ENCODE data around the gene RABGEF1. TPM values are rescaled to one million over a fixed set of nuclear protein-coding genes. Genes with fewer than 3 reads are reported as not detected.

The RABGEF1 gene
- total and polyA plus RNA-seq, 2 donors (not counting 1 experiment from before 2014, with no cell fraction given) = 27.9 to 31.0 TPM

GRCh38 chr7:66698652-66699205 lies 41.8 kb upstream of the RABGEF1 start:
- H3K4me3 ChIP-seq (ENCODE audit: control extremely low read depth in 1 of 5, extremely low read depth in 1 of 5, insufficient read depth in 1 of 5, low read depth in 2 of 5, low read length in 4 of 5) = no peak overlapping the region
- H3K9me3 ChIP-seq (ENCODE audit: control extremely low read depth in 1 of 3, control insufficient read depth in 2 of 3, insufficient read depth in 1 of 3, low read length in 2 of 3) = no peaks in the 10 kb centered on the region
- CTCF ChIA-PET = no interaction called here
- no peak overlapping the region for H3K27ac Mint-ChIP-seq
- H3K27me3 Mint-ChIP-seq = no peaks in the 10 kb centered on the region
- peaks cover 6% of the 10 kb centered on the region for H3K79me2 ChIP-seq (ENCODE audit: control insufficient read depth, insufficient read depth, low read length)
- no peak overlapping the region for H3K9ac ChIP-seq (ENCODE audit: low read length)
- H3K4me3 Mint-ChIP-seq = no peak overlapping the region
- H3K9me3 Mint-ChIP-seq (ENCODE audit: insufficient read depth) = no peaks in the 10 kb centered on the region
- no peak overlapping the region for H3K27ac ChIP-seq (ENCODE audit: low read length in 2 of 2)
- POLR2A ChIA-PET = no interaction called here
- H3K4me1 ChIP-seq (ENCODE audit: control insufficient read depth in 2 of 2, insufficient read depth in 2 of 2, low read length in 2 of 2) = no peaks in the 10 kb centered on the region
- no peak overlapping the region for H2AFZ ChIP-seq (ENCODE audit: insufficient read depth, low read depth, low read length, poor library complexity, severe bottlenecking)
- H3K36me3 ChIP-seq (replicated peaks in 1 of 2; ENCODE audit: control extremely low read depth in 1 of 2, control insufficient read depth in 1 of 2, extremely low read depth in 1 of 2, insufficient read depth in 2 of 2, low read length in 1 of 2) = no peaks in the 10 kb centered on the region
- no peak overlapping the region for H3K4me2 ChIP-seq (replicated peaks; ENCODE audit: low read depth, low read length, poor library complexity, severe bottlenecking)
- no peaks in the 10 kb centered on the region for H3K4me1 Mint-ChIP-seq
- intact Hi-C loops (cut with micrococcal nuclease) = no loop called here
- ATAC-seq (ENCODE audit: low read depth) (no peak), DNase-seq (no peak)
- TF ChIP-seq CTCF (IDR thresholded peaks at IDR 0.05) (no peak), EZH2 (IDR thresholded peaks at IDR 0.05; ENCODE audit: borderline replicate concordance, insufficient read depth, low read depth, low read length, poor library complexity, severe bottlenecking) (no peak)
- WGBS (ENCODE audit: insufficient coverage) = 92% methylated on average over 10 of the region's 10 CpGs
- no peaks in the 10 kb centered on the region for H4K20me1 ChIP-seq (ENCODE audit: control insufficient read depth, insufficient read depth, low read length, poor library complexity, severe bottlenecking)
- H3K27me3 ChIP-seq (replicated peaks in 1 of 4; ENCODE audit: control extremely low read depth in 1 of 4, control insufficient read depth in 3 of 4, insufficient read depth in 4 of 4, low read length in 3 of 4) = no peaks in the 10 kb centered on the region

GRCh38 chr7:66699998-66700397 lies 40.5 kb upstream of the RABGEF1 start:
- WGBS (ENCODE audit: insufficient coverage) = 97% methylated on average over 6 of the region's 6 CpGs
- Histone ChIP-seq H3K9ac (ENCODE audit: low read length) (no peak overlapping the region), H4K20me1 (ENCODE audit: control insufficient read depth, insufficient read depth, low read length, poor library complexity, severe bottlenecking) (no peaks in the 10 kb centered on the region), H3K9me3 (ENCODE audit: control extremely low read depth in 1 of 3, control insufficient read depth in 2 of 3, insufficient read depth in 1 of 3, low read length in 2 of 3) (no peaks in the 10 kb centered on the region), H3K4me3 (ENCODE audit: control extremely low read depth in 1 of 5, extremely low read depth in 1 of 5, insufficient read depth in 1 of 5, low read depth in 2 of 5, low read length in 4 of 5) (no peak overlapping the region), H2AFZ (ENCODE audit: insufficient read depth, low read depth, low read length, poor library complexity, severe bottlenecking) (no peak overlapping the region), H3K27me3 (replicated peaks in 1 of 4; ENCODE audit: control extremely low read depth in 1 of 4, control insufficient read depth in 3 of 4, insufficient read depth in 4 of 4, low read length in 3 of 4) (no peaks in the 10 kb centered on the region), H3K4me1 (ENCODE audit: control insufficient read depth in 2 of 2, insufficient read depth in 2 of 2, low read length in 2 of 2) (no peaks in the 10 kb centered on the region), H3K27ac (ENCODE audit: low read length in 2 of 2) (no peak overlapping the region), H3K79me2 (ENCODE audit: control insufficient read depth, insufficient read depth, low read length) (no peaks in the 10 kb centered on the region), H3K4me2 (replicated peaks; ENCODE audit: low read depth, low read length, poor library complexity, severe bottlenecking) (no peak overlapping the region), H3K36me3 (replicated peaks in 1 of 2; ENCODE audit: control extremely low read depth in 1 of 2, control insufficient read depth in 1 of 2, extremely low read depth in 1 of 2, insufficient read depth in 2 of 2, low read length in 1 of 2) (no peaks in the 10 kb centered on the region)
- no peak for DNase-seq
- intact Hi-C loops (cut with micrococcal nuclease) = no loop called here
- H3K4me3 Mint-ChIP-seq = no peak overlapping the region
- no peak overlapping the region for H3K27ac Mint-ChIP-seq
- ChIA-PET CTCF (no interaction called here), POLR2A (no interaction called here)
- no peaks in the 10 kb centered on the region for H3K27me3 Mint-ChIP-seq
- TF ChIP-seq EZH2 (IDR thresholded peaks at IDR 0.05; ENCODE audit: borderline replicate concordance, insufficient read depth, low read depth, low read length, poor library complexity, severe bottlenecking) (no peak), CTCF (IDR thresholded peaks at IDR 0.05) (no peak)
- no peak for ATAC-seq (ENCODE audit: low read depth)
- H3K4me1 Mint-ChIP-seq = peaks cover under 1% of the 10 kb centered on the region
- no peaks in the 10 kb centered on the region for H3K9me3 Mint-ChIP-seq (ENCODE audit: insufficient read depth)
